ENCODE data around the gene HOXC6.

The HOXC6 gene

DNA sequence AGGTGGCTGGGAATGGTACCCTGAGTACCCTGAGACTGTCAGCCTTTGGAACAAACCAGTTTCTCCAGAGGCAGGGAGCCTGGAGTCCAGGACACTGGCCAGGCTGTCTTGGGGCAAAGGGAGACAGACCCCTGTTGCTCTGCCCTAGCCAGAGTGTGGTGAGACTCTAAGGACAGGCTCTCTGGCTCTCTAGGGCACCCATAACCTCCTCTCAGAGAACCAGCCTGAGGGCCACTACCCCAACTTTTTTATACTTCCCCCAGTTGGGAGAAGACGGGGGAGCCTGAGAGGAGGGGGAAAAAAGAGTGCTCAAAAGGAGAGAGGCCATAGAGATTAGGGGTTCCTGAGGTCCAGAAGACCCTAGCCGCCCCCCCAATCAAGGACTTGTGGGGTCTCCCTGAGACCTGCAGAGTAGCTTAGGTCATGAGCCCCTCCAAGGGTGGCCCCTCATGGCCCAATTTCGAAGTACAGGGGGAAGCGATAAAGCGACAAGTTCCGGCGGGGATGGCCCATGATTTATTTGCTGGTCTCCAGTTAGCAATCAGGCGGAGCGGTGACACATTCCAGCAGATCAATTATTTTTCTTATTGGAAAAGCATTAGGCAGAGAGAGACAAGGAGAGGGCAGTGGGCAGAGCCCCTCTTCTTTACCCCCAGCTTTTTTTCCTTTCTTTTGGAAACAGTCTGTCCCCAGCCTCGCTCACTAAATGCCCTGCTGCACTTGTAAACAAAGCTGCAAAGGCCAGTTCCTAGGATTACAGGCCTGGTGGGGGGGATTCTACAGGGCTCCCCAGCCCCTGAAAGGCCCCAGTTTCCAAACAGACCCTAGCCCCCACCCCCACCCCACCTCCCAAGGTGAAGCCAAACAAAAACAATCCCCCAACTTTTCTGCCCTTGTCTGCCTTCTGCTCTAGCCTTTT lies 17.9 kb upstream of the HOXC6 start (continued):
- TF ChIP-seq ZNF521 (tag by site-specific recombination; IDR thresholded peaks at IDR 0.05) (no peak), SP2 (tag by site-specific recombination; IDR thresholded peaks at IDR 0.05) (peak; percentile 33; the same call in 1 of the 2 replicates), HOXA7 (CRISPR knock-in tag; IDR thresholded peaks at IDR 0.05; ENCODE audit: borderline replicate concordance) (no peak), ZBTB8A (tag by site-specific recombination; IDR thresholded peaks at IDR 0.05) (peak; percentile 70), ZNF341 (tag by site-specific recombination; IDR thresholded peaks at IDR 0.05; ENCODE audit: low read depth) (no peak), ZNF138 (tag by site-specific recombination; IDR thresholded peaks at IDR 0.05; ENCODE audit: borderline replicate concordance) (no peak), ZNF223 (tag by site-specific recombination; IDR thresholded peaks at IDR 0.05) (no peak), ZSCAN23 (tag by site-specific recombination; IDR thresholded peaks at IDR 0.05) (no peak), ZNF670 (tag by site-specific recombination; IDR thresholded peaks at IDR 0.05; ENCODE audit: low read depth) (no peak), SCRT1 (tag by site-specific recombination; IDR thresholded peaks at IDR 0.05; ENCODE audit: borderline replicate concordance) (no peak), GLIS1 (tag by site-specific recombination; IDR thresholded peaks at IDR 0.05) (peak; percentile 64), ZNF202 (tag by site-specific recombination; IDR thresholded peaks at IDR 0.05; ENCODE audit: borderline replicate concordance) (no peak), ZNF214 (tag by site-specific recombination; IDR thresholded peaks at IDR 0.05; ENCODE audit: borderline replicate concordance) (no peak), ZNF302 (tag by site-specific recombination; IDR thresholded peaks at IDR 0.05; ENCODE audit: low read depth) (no peak), KLF10 (tag by site-specific recombination; IDR thresholded peaks at IDR 0.05) (no peak), FEZF1 (tag by site-specific recombination; IDR thresholded peaks at IDR 0.05) (peak; percentile 54; the same call in 1 of the 2 replicates), ZSCAN30 (tag by site-specific recombination; IDR thresholded peaks at IDR 0.05) (peak; percentile 16; the same call in 1 of the 2 replicates), ZNF366 (tag by site-specific recombination; conservative IDR thresholded peaks at IDR 0.05) (no peak), ZNF596 (tag by site-specific recombination; IDR thresholded peaks at IDR 0.05) (peak; percentile 53), ZFP41 (tag by site-specific recombination; IDR thresholded peaks at IDR 0.05; ENCODE audit: borderline replicate concordance) (no peak), ZFP37 (tag by site-specific recombination; IDR thresholded peaks at IDR 0.05) (no peak), ZNF324 (tag by site-specific recombination; IDR thresholded peaks at IDR 0.05) (no peak), SP7 (tag by site-specific recombination; IDR thresholded peaks at IDR 0.05) (peak; percentile 66), ZBTB20 (tag by site-specific recombination; IDR thresholded peaks at IDR 0.05) (peak; percentile 70; the same call in 1 of the 2 replicates), HOXC10 (CRISPR knock-in tag; IDR thresholded peaks at IDR 0.05) (no peak)
- TF ChIP-seq, protein P1, sequence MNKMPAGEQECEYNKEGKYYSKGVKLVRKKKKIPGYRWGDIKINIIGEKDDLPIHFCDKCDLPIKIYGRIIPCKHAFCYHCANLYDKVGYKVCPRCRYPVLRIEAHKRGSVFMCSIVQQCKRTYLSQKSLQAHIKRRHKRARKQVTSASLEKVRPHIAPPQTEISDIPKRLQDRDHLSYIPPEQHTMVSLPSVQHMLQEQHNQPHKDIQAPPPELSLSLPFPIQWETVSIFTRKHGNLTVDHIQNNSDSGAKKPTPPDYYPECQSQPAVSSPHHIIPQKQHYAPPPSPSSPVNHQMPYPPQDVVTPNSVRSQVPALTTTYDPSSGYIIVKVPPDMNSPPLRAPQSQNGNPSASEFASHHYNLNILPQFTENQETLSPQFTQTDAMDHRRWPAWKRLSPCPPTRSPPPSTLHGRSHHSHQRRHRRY (tag by site-specific recombination; IDR thresholded peaks at IDR 0.05), result no peak
- TF ChIP-seq, protein P2, sequence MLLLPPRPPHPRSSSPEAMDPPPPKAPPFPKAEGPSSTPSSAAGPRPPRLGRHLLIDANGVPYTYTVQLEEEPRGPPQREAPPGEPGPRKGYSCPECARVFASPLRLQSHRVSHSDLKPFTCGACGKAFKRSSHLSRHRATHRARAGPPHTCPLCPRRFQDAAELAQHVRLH (tag by site-specific recombination; IDR thresholded peaks at IDR 0.05), result no peak
- TF ChIP-seq, protein P3, sequence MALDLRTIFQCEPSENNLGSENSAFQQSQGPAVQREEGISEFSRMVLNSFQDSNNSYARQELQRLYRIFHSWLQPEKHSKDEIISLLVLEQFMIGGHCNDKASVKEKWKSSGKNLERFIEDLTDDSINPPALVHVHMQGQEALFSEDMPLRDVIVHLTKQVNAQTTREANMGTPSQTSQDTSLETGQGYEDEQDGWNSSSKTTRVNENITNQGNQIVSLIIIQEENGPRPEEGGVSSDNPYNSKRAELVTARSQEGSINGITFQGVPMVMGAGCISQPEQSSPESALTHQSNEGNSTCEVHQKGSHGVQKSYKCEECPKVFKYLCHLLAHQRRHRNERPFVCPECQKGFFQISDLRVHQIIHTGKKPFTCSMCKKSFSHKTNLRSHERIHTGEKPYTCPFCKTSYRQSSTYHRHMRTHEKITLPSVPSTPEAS (tag by site-specific recombination; IDR thresholded peaks at IDR 0.05), result no peak
- TF ChIP-seq, protein P4, sequence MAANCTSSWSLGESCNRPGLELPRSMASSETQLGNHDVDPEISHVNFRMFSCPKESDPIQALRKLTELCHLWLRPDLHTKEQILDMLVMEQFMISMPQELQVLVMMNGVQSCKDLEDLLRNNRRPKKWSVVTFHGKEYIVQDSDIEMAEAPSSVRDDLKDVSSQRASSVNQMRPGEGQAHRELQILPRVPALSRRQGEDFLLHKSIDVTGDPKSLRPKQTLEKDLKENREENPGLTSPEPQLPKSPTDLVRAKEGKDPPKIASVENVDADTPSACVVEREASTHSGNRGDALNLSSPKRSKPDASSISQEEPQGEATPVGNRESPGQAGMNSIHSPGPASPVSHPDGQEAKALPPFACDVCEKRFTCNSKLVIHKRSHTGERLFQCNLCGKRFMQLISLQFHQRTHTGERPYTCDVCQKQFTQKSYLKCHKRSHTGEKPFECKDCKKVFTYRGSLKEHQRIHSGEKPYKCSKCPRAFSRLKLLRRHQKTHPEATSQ (tag by site-specific recombination; IDR thresholded peaks at IDR 0.05), result no peak
- TF ChIP-seq, protein P5, sequence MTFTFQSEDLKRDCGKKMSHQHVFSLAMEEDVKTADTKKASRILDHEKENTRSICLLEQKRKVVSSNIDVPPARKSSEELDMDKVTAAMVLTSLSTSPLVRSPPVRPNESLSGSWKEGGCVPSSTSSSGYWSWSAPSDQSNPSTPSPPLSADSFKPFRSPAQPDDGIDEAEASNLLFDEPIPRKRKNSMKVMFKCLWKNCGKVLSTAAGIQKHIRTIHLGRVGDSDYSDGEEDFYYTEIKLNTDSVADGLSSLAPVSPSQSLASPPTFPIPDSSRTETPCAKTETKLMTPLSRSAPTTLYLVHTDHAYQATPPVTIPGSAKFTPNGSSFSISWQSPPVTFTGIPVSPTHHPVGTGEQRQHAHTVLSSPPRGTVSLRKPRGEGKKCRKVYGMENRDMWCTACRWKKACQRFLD (tag by site-specific recombination; IDR thresholded peaks at IDR 0.05), result no peak
- TF ChIP-seq, protein P6, sequence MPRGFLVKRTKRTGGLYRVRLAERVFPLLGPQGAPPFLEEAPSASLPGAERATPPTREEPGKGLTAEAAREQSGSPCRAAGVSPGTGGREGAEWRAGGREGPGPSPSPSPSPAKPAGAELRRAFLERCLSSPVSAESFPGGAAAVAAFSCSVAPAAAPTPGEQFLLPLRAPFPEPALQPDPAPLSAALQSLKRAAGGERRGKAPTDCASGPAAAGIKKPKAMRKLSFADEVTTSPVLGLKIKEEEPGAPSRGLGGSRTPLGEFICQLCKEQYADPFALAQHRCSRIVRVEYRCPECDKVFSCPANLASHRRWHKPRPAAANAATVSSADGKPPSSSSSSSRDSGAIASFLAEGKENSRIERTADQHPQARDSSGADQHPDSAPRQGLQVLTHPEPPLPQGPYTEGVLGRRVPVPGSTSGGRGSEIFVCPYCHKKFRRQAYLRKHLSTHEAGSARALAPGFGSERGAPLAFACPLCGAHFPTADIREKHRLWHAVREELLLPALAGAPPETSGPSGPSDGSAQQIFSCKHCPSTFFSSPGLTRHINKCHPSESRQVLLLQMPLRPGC (tag by site-specific recombination; IDR thresholded peaks at IDR 0.05), result peak; percentile 44
